SK-N-SH (cell line): ENCODE measurements around the gene SLC35G6. TPM values are rescaled to one million over a fixed set of nuclear protein-coding genes. Genes with fewer than 3 reads are reported as not detected.
A peak's percentile ranks its signal among the peaks of the same experiment; 100 is the strongest.

Source experiments
- CTCF ChIA-PET: fragments of 300-600, 350-600 bp; formaldehyde crosslinking; extraction: SDS; loops from one replicate; lab custom pipeline; 2021; lab: Yijun Ruan, JAX
- POLR2A ChIA-PET: fragments of 350-600 bp; sonication (Branson Sonifier 250); formaldehyde crosslinking; extraction: SDS; loops from one replicate; lab custom pipeline; 2020; ENCODE audit warnings: antibody characterized with exemption, inconsistent platforms; lab: Yijun Ruan, JAX
- DNase-seq: peaks from one replicate; pipeline ENCODE4 v3.0.0; 2012
- H2AFZ ChIP-seq: fragments of 200-600 bp; sonication (generic); 2 replicates; pipeline ENCODE4 v1.8.1; 2016; ENCODE audit warnings: antibody characterized with exemption, mild to moderate bottlenecking, low read depth
- H3F3A ChIP-seq: fragments of 200-600 bp; sonication (generic); replicated peaks from 2 replicates; pipeline ENCODE3; 2016; ENCODE audit warnings: antibody characterized with exemption, mild to moderate bottlenecking; ENCODE audit not compliant: insufficient read depth
- H3K27ac ChIP-seq, 2 experiments: fragments of 200-500 bp in 1 of 2; fragments of 200-600 bp in 1 of 2; sonication (Bioruptor generic) in 1 of 2; sonication (generic), shearing (Covaris generic) in 1 of 2; 2 replicates each; pipeline versions ENCODE4 v1.5.1 to v1.6.1; 2014 to 2016; ENCODE audit warnings: low read depth in 2 of 2, inconsistent platforms in 1 of 2, low read length in 1 of 2, mild to moderate bottlenecking in 1 of 2, mixed read lengths in 1 of 2
- H3K27me3 ChIP-seq: fragments of 200-600 bp; sonication (generic), shearing (Covaris generic); 2 replicates; pipeline ENCODE4 v1.6.1; 2016; ENCODE audit warnings: mixed run types; ENCODE audit not compliant: insufficient read depth
- H3K36me3 ChIP-seq, 2 experiments: fragments of 200-500 bp in 1 of 2; fragments of 200-600 bp in 1 of 2; sonication (Bioruptor generic) in 1 of 2; sonication (generic) in 1 of 2; replicated peaks in 1 of 2; 2 replicates each; pipeline versions ENCODE3 to v1.5.1; 2014 to 2016; ENCODE audit warnings: low read length in 1 of 2, mild to moderate bottlenecking in 1 of 2; ENCODE audit not compliant: insufficient read depth in 2 of 2, control insufficient read depth in 1 of 2
- H3K4me1 ChIP-seq, 2 experiments: fragments of 200-500 bp in 1 of 2; fragments of 200-600 bp in 1 of 2; sonication (Bioruptor generic) in 1 of 2; sonication (generic), shearing (Covaris generic) in 1 of 2; 2 replicates each; pipeline versions ENCODE4 v1.5.1 to v1.6.1; 2014 to 2016; ENCODE audit warnings: low read depth in 1 of 2, low read length in 1 of 2, mixed run types in 1 of 2; ENCODE audit not compliant: insufficient read depth in 2 of 2, control insufficient read depth in 1 of 2
- H3K4me2 ChIP-seq: fragments of 200-600 bp; sonication (generic), shearing (Covaris generic); 2 replicates; pipeline ENCODE4 v1.6.1; 2017; ENCODE audit warnings: mixed run types
- H3K4me3 ChIP-seq, 2 experiments: fragments of 200-500 bp in 1 of 2; fragments of 200-600 bp in 1 of 2; sonication (Bioruptor generic) in 1 of 2; sonication (generic), shearing (Covaris generic) in 1 of 2; 2 replicates each; pipeline versions ENCODE4 v1.5.1 to v1.8.1; 2014 to 2016; ENCODE audit warnings: low read depth in 2 of 2, inconsistent platforms in 1 of 2, low read length in 1 of 2, mild to moderate bottlenecking in 1 of 2, mixed read lengths in 1 of 2, moderate library complexity in 1 of 2
- H3K79me2 ChIP-seq: fragments of 200-600 bp; sonication (generic); 2 replicates; pipeline ENCODE4 v1.8.1; 2017; ENCODE audit warnings: mild to moderate bottlenecking; ENCODE audit not compliant: insufficient read depth
- H3K9ac ChIP-seq: fragments of 200-600 bp; sonication (generic); 2 replicates; pipeline ENCODE4 v1.6.1; 2017; ENCODE audit warnings: mixed run types
- H3K9me2 ChIP-seq: fragments of 200-600 bp; sonication (generic); 2 replicates; pipeline ENCODE4 v1.6.1; 2017; ENCODE audit warnings: mixed run types
- H3K9me3 ChIP-seq: fragments of 200-600 bp; sonication (generic); 2 replicates; pipeline ENCODE4 v1.6.1; 2017; ENCODE audit warnings: mixed run types, mild to moderate bottlenecking, moderate library complexity
- H4K20me1 ChIP-seq: fragments of 200-600 bp; sonication (generic); 2 replicates; pipeline ENCODE4 v1.6.1; 2017; ENCODE audit warnings: mild to moderate bottlenecking, mixed run types; ENCODE audit not compliant: insufficient read depth
- CTCF ChIP-seq: fragments of 200-600 bp; sonication (generic); IDR thresholded peaks from 2 replicates; pipeline ENCODE4 v1.6.1; 2017; ENCODE audit warnings: antibody characterized with exemption, mild to moderate bottlenecking, moderate library complexity
- EP300 ChIP-seq, 2 experiments: IDR thresholded peaks; 2 replicates each; pipeline versions ENCODE4 v1.4.0 to v1.6.1; 2012; ENCODE audit warnings: borderline replicate concordance in 1 of 2, low read depth in 1 of 2, low read length in 1 of 2
- FOXJ3 ChIP-seq: sonication (generic); formaldehyde crosslinking; IDR thresholded peaks from 2 replicates; pipeline ENCODE4 v1.5.1; 2020; ENCODE audit warnings: mild to moderate bottlenecking, missing genetic modification reagents
- FOXM1 ChIP-seq: IDR thresholded peaks from 2 replicates; pipeline ENCODE4 v1.4.0; 2012; ENCODE audit warnings: low read depth, mild to moderate bottlenecking
- GATA2 ChIP-seq: sonication (generic); formaldehyde crosslinking; IDR thresholded peaks from 2 replicates; pipeline ENCODE4 v1.5.0; 2020; ENCODE audit warnings: mild to moderate bottlenecking, missing genetic modification reagents
- MAX ChIP-seq: IDR thresholded peaks from 2 replicates; pipeline ENCODE4 v1.4.0; 2012; ENCODE audit warnings: low read depth
- MEF2A ChIP-seq: IDR thresholded peaks from 2 replicates; pipeline ENCODE4 v1.4.0; 2012; ENCODE audit warnings: low read depth, borderline replicate concordance
- POLR2AphosphoS5 ChIP-seq: IDR thresholded peaks from 2 replicates; pipeline ENCODE4 v1.6.1; 2012; ENCODE audit warnings: low read depth, low read length
- RAD21 ChIP-seq: IDR thresholded peaks from 2 replicates; pipeline ENCODE4 v1.6.1; 2012; ENCODE audit warnings: mild to moderate bottlenecking, low read length
- REST ChIP-seq: IDR thresholded peaks from 2 replicates; pipeline ENCODE4 v1.6.1; 2012; ENCODE audit warnings: mild to moderate bottlenecking, low read depth, low read length, moderate library complexity
- RXRA ChIP-seq: IDR thresholded peaks from 2 replicates; pipeline ENCODE4 v1.4.0; 2012; ENCODE audit warnings: low read depth, mild to moderate bottlenecking, borderline replicate concordance
- SIN3A ChIP-seq: IDR thresholded peaks from 2 replicates; pipeline ENCODE4 v1.6.1; 2012; ENCODE audit warnings: low read depth, mild to moderate bottlenecking, low read length, moderate library complexity, borderline replicate concordance
- TEAD4 ChIP-seq: IDR thresholded peaks from 2 replicates; pipeline ENCODE4 v1.4.0; 2012; ENCODE audit warnings: mild to moderate bottlenecking, borderline replicate concordance; ENCODE audit not compliant: insufficient read depth
- WGBS: methylation state at CpG from one replicate; pipeline ENCODE4 v1.1.6; 2017; ENCODE audit warnings: low lambda C conversion rate; 5-methylcytosine and 5-hydroxymethylcytosine counted together
- polyA plus RNA-seq, 3 experiments: library from polyadenylated mRNA; depleted of rRNA; stranded (reverse); fragments of >200 nt; gene quantifications; 2 replicates each; pipeline ENCODE4 v1.2.3, GENCODE V29; 2012

SLC35G6 gene
- polyA plus RNA-seq, 1 of the 3 experiments (the other 2 are of a cell fraction), result not detected

- TF ChIP-seq MAX (no peak), RAD21 (no peak), EP300 (IDR thresholded peaks at IDR 0.05; ENCODE audit: borderline replicate concordance in 1 of 2, low read depth in 1 of 2, low read length in 1 of 2) (no peak), CTCF (no peak), FOXM1 (no peak)
Measured at GRCh38 chr17:7443499-7444485, 37.5 kb upstream of the SLC35G6 start (continued).

- H3K9ac ChIP-seq, result no peak within 1 kb of the TSS
- CTCF ChIA-PET, result interaction anchor here (0.9 to 2.7 kb wide), 10 partner anchors 8 to 116 kb away, joined by 3 to 14 read pairs (median 3); partner anchors contain the start of gene SPEM2
- no peak for TF ChIP-seq FOXJ3 (CRISPR knock-in tag)
- TF ChIP-seq MEF2A, result no peak
- no peak for TF ChIP-seq TEAD4
- no peak for TF ChIP-seq EP300 (IDR thresholded peaks at IDR 0.05; ENCODE audit: borderline replicate concordance in 1 of 2, low read depth in 1 of 2, low read length in 1 of 2)
- TF ChIP-seq SIN3A, result no peak
- no peak for TF ChIP-seq MAX
- no peak for TF ChIP-seq RXRA
- no peak for TF ChIP-seq GATA2 (CRISPR knock-in tag)
- TF ChIP-seq POLR2AphosphoS5, result no peak
- no peak for TF ChIP-seq REST
- TF ChIP-seq, all 33 proteins: peak for 0
- peak within 1 kb of the TSS in 1 of 2 experiments; percentile 17; a peak in 1 of 4 replicates for H3K4me3 ChIP-seq
- no peaks in the 10 kb centered on the region for H4K20me1 ChIP-seq
- no peak within 1 kb of the TSS; the same call in 1 of the 2 replicates for H3K4me2 ChIP-seq
- peaks cover 7 to 17% of the 10 kb centered on the region in 2 experiments; a peak in 2 of 4 replicates for H3K4me1 ChIP-seq
- H3K36me3 ChIP-seq, result no peaks in the 10 kb centered on the region
- no peaks in the 10 kb centered on the region for H3K9me3 ChIP-seq
- H3F3A ChIP-seq, result peaks cover 18% of the 10 kb centered on the region
- POLR2A ChIA-PET, result interaction anchor here (0.6 to 1.4 kb wide), 4 partner anchors 10 to 175 kb away, joined by 3 to 6 read pairs (median 4); partner anchors contain the start of gene POLR2A
- no peaks in the 10 kb centered on the region for H3K27me3 ChIP-seq
- WGBS, result 40% methylated on average over 29 of the region's 51 CpGs
- peak; percentile 94 for DNase-seq
- peak within 1 kb of the TSS in 1 of 2 experiments; percentile 39; a peak in 1 of 4 replicates for H3K27ac ChIP-seq
- no peak within 1 kb of the TSS for H2AFZ ChIP-seq
- H3K9me2 ChIP-seq, result no peaks in the 10 kb centered on the region
- H3K79me2 ChIP-seq, result no peaks in the 10 kb centered on the region
Measured at GRCh38 chr17:7444682-7445618, 36.3 kb upstream of the SLC35G6 start, which contains the start of gene CHRNB1. TSS of gene CHRNB1 (plus strand) at chr17:7445061. CDS start at chr17:7445128, 67 bp downstream.
